Transverse colon (tissue), 4 donors: ENCODE results near the gene NCOA5.

Experiments used
- POLR2A ChIP-seq: fragments of 450-650 bp; IDR thresholded peaks from one replicate; pipeline ENCODE4 v1.6.1; 2016; ENCODE audit warnings: antibody characterized with exemption, mild to moderate bottlenecking, moderate library complexity
- POLR2AphosphoS5 ChIP-seq, 3 donors: sonication (generic); formaldehyde crosslinking; IDR thresholded peaks; one replicate each; pipeline ENCODE4 v1.6.1; 2016; ENCODE audit warnings: antibody characterized with exemption in 3 of 3
- TF ChIP-seq, protein P1 (sequence below), 5 experiments: fragments of 200-600 bp in 3 of 5; fragments of 450-650 bp in 2 of 5; sonication (generic) in 3 of 5; IDR thresholded peaks; 1 replicate in 2 of 5; 2 replicates in 3 of 5; pipeline ENCODE4 v1.5.1; 2016 to 2017; ENCODE audit warnings: antibody characterized with exemption in 5 of 5, inconsistent platforms in 3 of 5, mild to moderate bottlenecking in 2 of 5, moderate library complexity in 1 of 5

DNA sequence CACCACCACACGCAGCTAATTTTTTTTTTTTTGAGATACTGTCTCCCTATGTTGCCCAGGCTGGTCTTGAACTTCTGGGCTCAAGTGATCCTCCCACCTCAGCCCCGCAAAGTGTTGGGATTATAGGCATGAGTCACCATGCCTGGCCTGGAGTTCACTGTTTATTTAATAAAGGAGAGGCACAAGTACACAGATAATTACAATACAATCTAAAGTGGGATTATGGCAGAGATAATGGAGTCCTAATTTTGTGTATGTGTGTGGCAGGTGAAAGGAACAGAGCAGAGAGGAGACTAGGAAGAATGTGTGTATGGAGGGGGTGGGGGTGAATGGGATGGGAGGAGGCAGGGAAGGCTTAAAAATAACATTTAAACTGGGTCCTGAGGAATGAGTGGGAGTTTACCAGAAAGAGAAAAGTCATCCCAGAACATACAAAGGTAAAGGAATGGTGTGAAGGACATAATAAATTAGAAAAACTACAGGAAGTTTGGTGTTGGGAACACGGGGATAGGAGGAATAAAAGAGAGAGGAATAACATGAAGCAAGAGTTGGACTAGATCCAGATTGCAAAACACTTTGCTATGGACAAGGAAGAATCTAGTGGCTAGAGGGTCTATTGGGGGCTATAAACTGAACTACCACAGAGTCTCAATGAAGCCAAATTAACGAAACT is 4.4 kb downstream of the NCOA5 start:
- TF ChIP-seq POLR2A (no peak), POLR2AphosphoS5 (IDR thresholded peaks at IDR 0.05) (peak in 1 of 3 donors; percentile 6)
- TF ChIP-seq, protein P1, sequence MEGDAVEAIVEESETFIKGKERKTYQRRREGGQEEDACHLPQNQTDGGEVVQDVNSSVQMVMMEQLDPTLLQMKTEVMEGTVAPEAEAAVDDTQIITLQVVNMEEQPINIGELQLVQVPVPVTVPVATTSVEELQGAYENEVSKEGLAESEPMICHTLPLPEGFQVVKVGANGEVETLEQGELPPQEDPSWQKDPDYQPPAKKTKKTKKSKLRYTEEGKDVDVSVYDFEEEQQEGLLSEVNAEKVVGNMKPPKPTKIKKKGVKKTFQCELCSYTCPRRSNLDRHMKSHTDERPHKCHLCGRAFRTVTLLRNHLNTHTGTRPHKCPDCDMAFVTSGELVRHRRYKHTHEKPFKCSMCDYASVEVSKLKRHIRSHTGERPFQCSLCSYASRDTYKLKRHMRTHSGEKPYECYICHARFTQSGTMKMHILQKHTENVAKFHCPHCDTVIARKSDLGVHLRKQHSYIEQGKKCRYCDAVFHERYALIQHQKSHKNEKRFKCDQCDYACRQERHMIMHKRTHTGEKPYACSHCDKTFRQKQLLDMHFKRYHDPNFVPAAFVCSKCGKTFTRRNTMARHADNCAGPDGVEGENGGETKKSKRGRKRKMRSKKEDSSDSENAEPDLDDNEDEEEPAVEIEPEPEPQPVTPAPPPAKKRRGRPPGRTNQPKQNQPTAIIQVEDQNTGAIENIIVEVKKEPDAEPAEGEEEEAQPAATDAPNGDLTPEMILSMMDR (IDR thresholded peaks at IDR 0.05) = no peak
